ENCODE measurements around the gene NCCRP1.

Gene NCCRP1

DNA sequence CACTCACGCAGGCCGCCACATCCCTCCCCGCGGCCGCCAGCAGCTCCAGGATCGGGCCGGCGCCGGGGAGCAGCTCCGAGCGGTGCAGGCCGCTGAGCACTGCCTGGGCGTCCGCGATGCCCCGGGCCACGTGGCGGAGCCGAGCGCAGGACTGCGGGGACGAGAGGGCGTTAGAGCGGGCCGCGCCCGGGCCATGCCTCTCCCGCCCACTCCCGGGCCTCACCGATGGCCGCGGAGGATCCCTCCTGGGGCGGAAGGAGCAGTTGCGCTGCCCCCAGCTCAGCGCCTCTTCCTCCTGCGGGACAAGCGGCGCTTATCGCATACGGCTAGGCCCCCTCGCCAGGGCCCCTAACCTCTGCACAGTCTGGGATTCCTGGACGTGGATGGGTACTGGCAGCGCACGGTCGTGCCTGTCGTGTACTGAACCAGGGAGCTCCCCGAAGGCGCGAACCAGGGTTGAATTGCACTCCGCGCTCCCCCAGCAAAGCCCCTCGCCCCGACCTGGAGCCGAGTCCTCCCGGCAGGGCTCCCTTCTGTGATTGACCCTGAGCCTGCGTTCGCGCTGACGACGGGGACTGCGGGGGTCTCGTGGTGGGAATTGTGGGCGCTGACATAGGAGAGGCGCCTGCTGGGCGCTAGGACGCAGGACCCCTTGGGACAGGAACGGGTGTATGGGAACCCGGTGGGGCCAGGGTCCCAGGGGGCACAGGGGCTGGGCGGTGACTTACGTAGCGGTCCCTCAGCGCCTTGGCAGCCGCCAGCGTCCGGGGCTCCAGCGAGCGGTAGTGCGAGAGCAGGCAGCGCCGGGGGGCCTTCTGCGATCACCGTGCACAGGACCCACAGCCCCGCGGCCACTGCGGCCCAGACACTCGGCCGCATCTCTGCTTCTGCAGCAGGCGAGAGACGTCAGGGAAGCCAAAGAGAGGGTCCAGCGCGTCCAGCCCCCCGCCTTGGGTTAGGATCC lies 51.2 kb downstream of the NCCRP1 start:
- no peak for DNase-seq

GRCh38 chr19:39248806-39249205 lies 52.0 kb downstream of the NCCRP1 start, which contains the start of gene IFNL4:
TSS of gene IFNL4 (minus strand) at chr19:39248856.
- DNase-seq: no peak

DNA sequence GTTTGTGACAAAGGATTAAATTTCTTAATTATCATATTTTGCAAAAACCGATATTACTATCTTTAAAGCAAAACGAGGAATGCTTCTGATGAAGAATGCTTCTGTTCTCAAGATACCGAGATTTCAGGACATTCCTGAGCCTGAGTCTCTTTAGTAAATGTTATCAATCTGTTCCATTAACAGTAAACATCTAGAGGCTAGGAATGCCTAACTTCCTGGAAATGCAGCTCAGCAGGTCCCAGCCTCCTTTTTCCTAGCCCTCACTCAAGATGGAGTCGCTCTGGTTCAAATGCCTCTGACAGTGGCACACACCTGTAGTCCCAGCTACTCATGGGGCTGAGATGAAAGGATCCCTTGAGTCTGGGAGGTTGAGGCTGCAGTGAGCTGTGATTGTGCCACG lies 54.3 kb downstream of the NCCRP1 start:
- no peak for DNase-seq
